Transverse colon (tissue), 4 donors: ENCODE results near the gene RANBP9. TPM values are rescaled to one million over a fixed set of nuclear protein-coding genes. Genes with fewer than 3 reads are reported as not detected.

Experiments
- DNase-seq: peaks from one replicate; pipeline ENCODE4 v3.0.0-alpha.2; 2019
- H3K27ac ChIP-seq, 4 donors: fragments of 200-600 bp; sonication (generic); 2 replicates each; pipeline ENCODE4 v1.5.1; 2016 to 2018; ENCODE audit warnings: inconsistent platforms in 4 of 4
- H3K27me3 ChIP-seq: fragments of 200-600 bp; sonication (generic); 2 replicates; pipeline ENCODE4 v1.5.1; 2017; ENCODE audit warnings: inconsistent platforms
- H3K36me3 ChIP-seq, 4 donors: fragments of 200-600 bp; sonication (generic); 2 replicates each; pipeline ENCODE4 v1.5.1; 2017 to 2019; ENCODE audit warnings: inconsistent platforms in 4 of 4
- H3K4me1 ChIP-seq, 4 donors: fragments of 200-600 bp; sonication (generic); 2 replicates each; pipeline ENCODE4 v1.5.1; 2017 to 2020; ENCODE audit warnings: inconsistent platforms in 4 of 4
- H3K4me3 ChIP-seq, 4 donors: fragments of 200-600 bp; sonication (generic); 1 replicate in 1 of 4; 2 replicates in 3 of 4; pipeline versions ENCODE4 v1.5.1 to v1.6.1; 2017 to 2019; ENCODE audit warnings: inconsistent platforms in 4 of 4
- H3K9me3 ChIP-seq, 2 donors: fragments of 200-600 bp; sonication (generic); 2 replicates each; pipeline ENCODE4 v1.5.1; 2017 to 2019; ENCODE audit warnings: inconsistent platforms in 2 of 2
- CTCF ChIP-seq, 5 experiments: fragments of 200-600 bp in 3 of 5; fragments of 450-650 bp in 2 of 5; sonication (generic) in 3 of 5; IDR thresholded peaks; 1 replicate in 2 of 5; 2 replicates in 3 of 5; pipeline ENCODE4 v1.5.1; 2016 to 2017; ENCODE audit warnings: antibody characterized with exemption in 5 of 5, inconsistent platforms in 3 of 5, mild to moderate bottlenecking in 2 of 5, moderate library complexity in 1 of 5
- EP300 ChIP-seq: sonication (generic); formaldehyde crosslinking; IDR thresholded peaks from one replicate; pipeline ENCODE4 v1.6.1; 2017; ENCODE audit warnings: antibody characterized with exemption, low read depth
- POLR2A ChIP-seq: fragments of 450-650 bp; IDR thresholded peaks from one replicate; pipeline ENCODE4 v1.6.1; 2016; ENCODE audit warnings: antibody characterized with exemption, mild to moderate bottlenecking, moderate library complexity
- POLR2AphosphoS5 ChIP-seq, 3 donors: sonication (generic); formaldehyde crosslinking; IDR thresholded peaks; one replicate each; pipeline ENCODE4 v1.6.1; 2016; ENCODE audit warnings: antibody characterized with exemption in 3 of 3
- WGBS, 2 donors: methylation state at CpG; one replicate each; pipeline ENCODE4 v1.1.5; 2018; ENCODE audit warnings: low coverage in 1 of 2; 5-methylcytosine and 5-hydroxymethylcytosine counted together
- in situ Hi-C, 4 donors: fragments of 200-750 bp; cut with MboI; loops; one replicate each; pipeline versions ENCODE4 v1.15.0 to v1.15.1; 2017; ENCODE audit warnings: low sequenced_read_pairs in 3 of 4, low pct_ligation_motif_present in 1 of 4, low pct_unique_long_range_greater_than_20kb in 1 of 4
- intact Hi-C: fragments of 100-400 bp; cut with DNase I; formaldehyde crosslinking; loops from one replicate; pipeline ENCODE4 v1.15.1; 2023; ENCODE audit warnings: low total_unique reads
- total RNA-seq, 4 donors: library from RNA; depleted of rRNA; stranded (reverse); fragments of >200 nt; gene quantifications; one replicate each; pipeline ENCODE4 v1.1.0, GENCODE V29; 2016

Gene RANBP9
- total RNA-seq, 4 donors from 2014 or later: 17.9 to 40.8 (median 37.4) TPM

DNA sequence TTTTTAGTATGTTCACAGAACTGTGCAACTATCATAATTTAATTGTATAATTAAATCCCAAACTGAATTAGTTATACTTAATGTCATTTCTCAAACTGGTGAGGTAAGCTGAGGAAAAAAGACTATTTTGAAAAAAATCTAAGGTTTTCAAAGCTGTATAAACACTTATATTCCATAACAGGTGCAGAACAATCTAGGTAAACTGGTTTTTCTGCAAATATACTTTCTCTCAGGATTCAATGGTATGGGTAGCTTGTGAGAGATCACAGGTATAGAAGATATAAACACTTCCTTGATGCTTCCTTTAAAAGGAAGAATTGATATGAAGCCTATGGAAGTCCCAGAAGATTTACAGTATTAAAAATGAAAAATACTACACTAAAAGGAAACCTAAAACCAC lies 62.8 kb downstream of the RANBP9 start:
- no peak for TF ChIP-seq POLR2A
- no peak for TF ChIP-seq EP300
- intact Hi-C loops: no loop called here
- peaks cover 0 to 3% (median 0%) of the 10 kb centered on the region in 4 donors for H3K4me1 ChIP-seq
- no peak for DNase-seq
- peaks cover 0 to 40% (median 3%) of the 10 kb centered on the region in 4 donors for H3K36me3 ChIP-seq
- in situ Hi-C loops: no loop called here
- H3K27ac ChIP-seq: no peak overlapping the region
- no peak overlapping the region for H3K4me3 ChIP-seq
- no peaks in the 10 kb centered on the region for H3K9me3 ChIP-seq
- H3K27me3 ChIP-seq: no peaks in the 10 kb centered on the region

DNA sequence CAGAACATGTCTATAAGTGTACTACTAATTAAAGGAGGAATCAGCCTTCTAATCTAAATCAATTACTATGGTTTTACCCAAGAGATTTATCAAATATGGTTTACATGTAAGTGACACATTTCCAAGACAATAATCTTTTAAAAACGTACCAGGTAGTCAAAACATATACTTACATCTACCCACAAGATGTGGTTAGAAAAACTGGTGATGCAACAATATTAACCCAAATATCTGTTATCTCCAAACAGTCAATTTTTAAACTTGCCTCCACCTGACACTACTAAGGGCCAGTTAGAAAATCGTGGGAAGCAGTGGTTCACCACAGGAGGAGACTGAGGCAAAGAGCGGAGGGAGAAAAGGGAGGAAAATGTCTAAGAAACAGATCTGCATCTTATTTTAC lies 68.5 kb downstream of the RANBP9 start:
- in situ Hi-C loops (no loop called here), intact Hi-C loops (no loop called here)
- H3K36me3 ChIP-seq: peaks cover 0 to 53% (median 11%) of the 10 kb centered on the region in 4 donors
- TF ChIP-seq POLR2AphosphoS5 (IDR thresholded peaks at IDR 0.05) (no peak), POLR2A (no peak), CTCF (IDR thresholded peaks at IDR 0.05) (no peak), EP300 (no peak)
- WGBS, 2 donors: 82 to 93% methylated on average over 3 of the region's 3 CpGs
- H3K4me3 ChIP-seq: no peak overlapping the region
- no peaks in the 10 kb centered on the region for H3K9me3 ChIP-seq
- DNase-seq: no peak
- H3K27ac ChIP-seq: no peak overlapping the region
- no peaks in the 10 kb centered on the region for H3K4me1 ChIP-seq
- H3K27me3 ChIP-seq: no peaks in the 10 kb centered on the region

GRCh38 chr6:13641315-13641714 lies 70.3 kb downstream of the RANBP9 start:
- Histone ChIP-seq H3K4me3 (no peak overlapping the region), H3K27ac (no peak overlapping the region), H3K9me3 (no peaks in the 10 kb centered on the region), H3K27me3 (no peaks in the 10 kb centered on the region), H3K4me1 (no peaks in the 10 kb centered on the region), H3K36me3 (peaks cover 0 to 55% (median 14%) of the 10 kb centered on the region in 4 donors)
- in situ Hi-C loops: no loop called here
- no peak for DNase-seq
- intact Hi-C loops: no loop called here
- no peak for TF ChIP-seq CTCF (IDR thresholded peaks at IDR 0.05)
- no peak for TF ChIP-seq POLR2AphosphoS5 (IDR thresholded peaks at IDR 0.05)
- 57 to 90% methylated on average over 5 of the region's 5 CpGs for WGBS, 2 donors

GRCh38 chr6:13638626-13639025 lies 73.0 kb downstream of the RANBP9 start:
- intact Hi-C loops (no loop called here), in situ Hi-C loops (no loop called here)
- Histone ChIP-seq H3K27me3 (no peaks in the 10 kb centered on the region), H3K4me1 (no peaks in the 10 kb centered on the region), H3K36me3 (peaks cover 0 to 40% (median 14%) of the 10 kb centered on the region in 4 donors), H3K27ac (no peak overlapping the region), H3K9me3 (no peaks in the 10 kb centered on the region), H3K4me3 (no peak overlapping the region)
- TF ChIP-seq CTCF (IDR thresholded peaks at IDR 0.05) (no peak), POLR2A (no peak), EP300 (no peak), POLR2AphosphoS5 (IDR thresholded peaks at IDR 0.05) (no peak)
- no peak for DNase-seq
- WGBS, 2 donors: 86 to 92% methylated on average over 2 to 4 of the region's 4 CpGs

DNA sequence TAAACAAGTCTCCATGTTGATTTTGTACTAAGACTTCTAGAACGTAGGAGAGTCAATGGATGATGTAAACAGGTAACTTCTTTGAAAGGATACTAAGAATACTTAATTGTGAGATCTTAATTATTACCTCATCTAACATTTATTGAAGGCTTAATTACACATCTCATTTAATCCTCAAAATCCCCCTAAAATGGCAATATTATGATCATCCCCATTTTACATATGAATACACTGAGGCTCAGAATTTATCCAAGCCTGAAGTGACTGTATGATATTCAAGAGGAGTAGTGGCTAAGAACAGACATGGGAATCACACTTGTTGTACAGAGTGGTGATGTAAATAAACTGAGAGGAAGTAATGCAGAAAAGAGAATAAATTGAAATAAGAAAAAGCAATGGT lies 73.6 kb downstream of the RANBP9 start:
- in situ Hi-C loops: no loop called here
- Histone ChIP-seq H3K4me3 (no peak overlapping the region), H3K4me1 (no peaks in the 10 kb centered on the region), H3K27me3 (no peaks in the 10 kb centered on the region), H3K27ac (no peak overlapping the region), H3K9me3 (no peaks in the 10 kb centered on the region), H3K36me3 (peaks cover 0 to 42% (median 14%) of the 10 kb centered on the region in 4 donors)
- intact Hi-C loops: no loop called here
- WGBS, 2 donors: 90 to 93% methylated on average over 1 of the region's 1 CpG
- no peak for DNase-seq
- TF ChIP-seq EP300 (no peak), CTCF (IDR thresholded peaks at IDR 0.05) (no peak), POLR2A (no peak), POLR2AphosphoS5 (IDR thresholded peaks at IDR 0.05) (no peak)
